ENCODE results near the gene ZNF217. TPM values are rescaled to one million over a fixed set of nuclear protein-coding genes. Genes with fewer than 3 reads are reported as not detected.

The ZNF217 gene
- polyA plus RNA-seq, 2 of the 4 experiments (the other 2 are of a cell fraction), result 22.2 to 30.5 TPM

DNA sequence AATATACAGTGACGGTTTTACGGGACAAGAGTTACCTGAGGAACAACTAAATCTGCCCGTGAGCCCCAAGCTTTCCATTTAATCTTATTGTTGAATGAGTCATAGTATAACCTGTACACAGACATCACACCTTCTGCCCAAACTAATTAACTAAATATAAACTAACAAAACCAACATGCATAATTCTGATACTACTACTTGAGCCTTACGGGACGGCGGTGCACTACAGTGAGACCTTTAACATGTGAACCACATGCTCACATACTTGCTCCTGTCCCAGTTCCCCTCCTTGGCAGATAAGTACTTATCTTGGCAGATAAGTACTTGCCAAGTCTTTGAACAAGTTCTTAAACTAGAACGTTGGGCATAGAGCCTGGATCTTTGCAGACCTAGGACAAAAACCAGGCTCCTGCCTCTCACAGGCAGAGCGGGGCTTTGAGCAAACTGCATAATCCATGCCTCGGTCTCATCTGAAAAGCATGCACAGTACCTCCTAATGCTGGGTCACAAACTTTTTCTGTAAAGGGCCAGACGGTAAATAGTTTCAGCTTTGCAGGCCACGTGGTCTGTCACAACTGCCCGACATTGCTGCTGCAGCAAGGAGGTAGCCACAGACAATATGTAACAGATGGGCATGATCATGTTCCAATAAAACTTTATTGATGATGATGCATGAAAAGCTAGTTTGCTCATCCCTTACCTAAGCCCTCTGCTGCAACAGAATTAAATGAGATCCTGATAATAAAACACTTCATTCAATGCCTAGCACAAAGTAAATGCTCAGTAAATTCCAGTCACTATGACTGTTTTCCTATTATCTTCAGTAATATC lies 23.0 kb downstream of the ZNF217 start:
- Histone ChIP-seq H3K9me3 (no peaks in the 10 kb centered on the region), H3K4me1 (no peaks in the 10 kb centered on the region), H3K4me3 (no peak overlapping the region), H3K27ac (no peak overlapping the region), H3K4me2 (no peak overlapping the region)
- POLR2A ChIA-PET, result no interaction called here
- WGBS (ENCODE audit: missing lambda C conversion rate), result 82% methylated on average over 12 of the region's 12 CpGs
- no peak for TF ChIP-seq BHLHE40 (IDR thresholded peaks at IDR 0.05; ENCODE audit: low read depth, low read length)
- TF ChIP-seq FOSL2 (IDR thresholded peaks at IDR 0.05), result no peak
- peak; percentile 22; the same call in 1 of the 2 replicates for TF ChIP-seq FOSL2 (CRISPR knock-in tag; IDR thresholded peaks at IDR 0.05)
- TF ChIP-seq ZFP36 (IDR thresholded peaks at IDR 0.05; ENCODE audit: borderline replicate concordance, partially characterized antibody), result no peak
- ATAC-seq (peak in 1 of 2 experiments; percentile 12; a peak in 1 of 6 replicates), DNase-seq (ENCODE audit: low read depth in 1 of 2, low spot score in 1 of 2) (no peak), FAIRE-seq (no peak)
- CTCF ChIA-PET, result interaction anchor here (1.4 to 2.9 kb wide), 5 partner anchors 7 to 369 kb away, joined by 4 to 13 read pairs (median 7); no protein-coding TSS in a partner anchor

DNA sequence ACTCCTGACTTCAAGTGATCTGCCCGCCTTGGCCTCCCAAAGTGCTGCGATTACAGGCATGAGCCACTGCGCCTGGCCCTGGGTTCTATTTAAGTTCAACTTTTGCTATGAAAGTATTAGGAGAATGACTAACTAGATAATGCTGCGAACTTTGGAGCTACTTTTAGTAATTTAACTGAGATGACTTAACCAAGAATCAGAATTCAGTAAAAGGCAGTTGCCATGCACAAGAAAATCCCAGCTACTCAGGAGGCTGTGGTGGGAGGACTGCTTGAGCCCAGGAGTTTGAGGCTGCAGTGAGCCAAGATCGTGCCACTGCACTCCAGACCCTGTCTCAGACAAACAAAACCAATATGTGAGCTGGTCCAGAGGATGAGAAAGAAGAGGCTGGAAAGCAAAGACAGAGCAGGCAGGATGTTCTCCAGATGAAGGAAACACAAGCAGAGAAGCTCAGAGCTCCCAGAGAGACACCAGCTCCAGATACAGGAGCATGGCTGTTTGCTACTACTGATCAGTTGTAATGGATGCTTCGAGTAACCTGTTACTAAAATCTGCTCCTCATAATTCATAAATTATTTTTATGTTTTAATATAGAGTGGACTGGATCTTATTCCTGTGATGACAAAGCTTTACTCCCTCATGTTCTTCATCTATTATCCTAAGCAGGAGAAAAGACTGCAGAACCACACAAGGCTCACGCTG lies 23.9 kb downstream of the ZNF217 start:
- Histone ChIP-seq H3K9me3 (no peaks in the 10 kb centered on the region), H3K4me3 (no peak overlapping the region), H3K4me2 (no peak overlapping the region), H3K27ac (no peak overlapping the region), H3K4me1 (no peaks in the 10 kb centered on the region)
- FAIRE-seq (no peak), ATAC-seq (peak in 1 of 2 experiments; percentile 18; a peak in 1 of 6 replicates), DNase-seq (ENCODE audit: low read depth in 1 of 2, low spot score in 1 of 2) (no peak)
- TF ChIP-seq POLR2AphosphoS2 (conservative IDR thresholded peaks at IDR 0.05; ENCODE audit: low read length), result no peak
- no peak for TF ChIP-seq TFCP2L1 (CRISPR knock-in tag; IDR thresholded peaks at IDR 0.05)
- no peak for TF ChIP-seq CHD2 (IDR thresholded peaks at IDR 0.05; ENCODE audit: low read length, partially characterized antibody)
- no peak for TF ChIP-seq FOSL2 (IDR thresholded peaks at IDR 0.05)
- no peak for TF ChIP-seq FOSL2 (CRISPR knock-in tag; IDR thresholded peaks at IDR 0.05)
- no peak for TF ChIP-seq SREBF2 (IDR thresholded peaks at IDR 0.05)
- no peak for TF ChIP-seq MAFK (IDR thresholded peaks at IDR 0.05; ENCODE audit: partially characterized antibody)
- TF ChIP-seq EP300 (IDR thresholded peaks at IDR 0.05), result no peak
- no peak for TF ChIP-seq MYC (IDR thresholded peaks at IDR 0.05; ENCODE audit: borderline replicate concordance, low read length)
- TF ChIP-seq MAZ (IDR thresholded peaks at IDR 0.05; ENCODE audit: borderline replicate concordance, low read depth, low read length), result no peak
- no peak for TF ChIP-seq RFX5 (IDR thresholded peaks at IDR 0.05)
- TF ChIP-seq GATA3 (IDR thresholded peaks at IDR 0.05; ENCODE audit: borderline replicate concordance), result no peak
- TF ChIP-seq POLR2A (IDR thresholded peaks at IDR 0.05; ENCODE audit: low read length), result no peak
- TF ChIP-seq FOXS1 (CRISPR knock-in tag; IDR thresholded peaks at IDR 0.05), result no peak
- no peak for TF ChIP-seq CEBPB (IDR thresholded peaks at IDR 0.05)
- TF ChIP-seq, protein P1, sequence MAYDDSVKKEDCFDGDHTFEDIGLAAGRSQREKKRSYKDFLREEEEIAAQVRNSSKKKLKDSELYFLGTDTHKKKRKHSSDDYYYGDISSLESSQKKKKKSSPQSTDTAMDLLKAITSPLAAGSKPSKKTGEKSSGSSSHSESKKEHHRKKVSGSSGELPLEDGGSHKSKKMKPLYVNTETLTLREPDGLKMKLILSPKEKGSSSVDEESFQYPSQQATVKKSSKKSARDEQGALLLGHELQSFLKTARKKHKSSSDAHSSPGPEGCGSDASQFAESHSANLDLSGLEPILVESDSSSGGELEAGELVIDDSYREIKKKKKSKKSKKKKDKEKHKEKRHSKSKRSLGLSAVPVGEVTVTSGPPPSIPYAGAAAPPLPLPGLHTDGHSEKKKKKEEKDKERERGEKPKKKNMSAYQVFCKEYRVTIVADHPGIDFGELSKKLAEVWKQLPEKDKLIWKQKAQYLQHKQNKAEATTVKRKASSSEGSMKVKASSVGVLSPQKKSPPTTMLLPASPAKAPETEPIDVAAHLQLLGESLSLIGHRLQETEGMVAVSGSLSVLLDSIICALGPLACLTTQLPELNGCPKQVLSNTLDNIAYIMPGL (CRISPR knock-in tag; IDR thresholded peaks at IDR 0.05; ENCODE audit: borderline replicate concordance), result no peak
- TF ChIP-seq EHF (CRISPR knock-in tag; IDR thresholded peaks at IDR 0.05), result no peak
- TF ChIP-seq RAD21 (conservative IDR thresholded peaks at IDR 0.05 in 1 of 2, IDR thresholded peaks at IDR 0.05 in 1 of 2), result no peak
- TF ChIP-seq, protein P2, sequence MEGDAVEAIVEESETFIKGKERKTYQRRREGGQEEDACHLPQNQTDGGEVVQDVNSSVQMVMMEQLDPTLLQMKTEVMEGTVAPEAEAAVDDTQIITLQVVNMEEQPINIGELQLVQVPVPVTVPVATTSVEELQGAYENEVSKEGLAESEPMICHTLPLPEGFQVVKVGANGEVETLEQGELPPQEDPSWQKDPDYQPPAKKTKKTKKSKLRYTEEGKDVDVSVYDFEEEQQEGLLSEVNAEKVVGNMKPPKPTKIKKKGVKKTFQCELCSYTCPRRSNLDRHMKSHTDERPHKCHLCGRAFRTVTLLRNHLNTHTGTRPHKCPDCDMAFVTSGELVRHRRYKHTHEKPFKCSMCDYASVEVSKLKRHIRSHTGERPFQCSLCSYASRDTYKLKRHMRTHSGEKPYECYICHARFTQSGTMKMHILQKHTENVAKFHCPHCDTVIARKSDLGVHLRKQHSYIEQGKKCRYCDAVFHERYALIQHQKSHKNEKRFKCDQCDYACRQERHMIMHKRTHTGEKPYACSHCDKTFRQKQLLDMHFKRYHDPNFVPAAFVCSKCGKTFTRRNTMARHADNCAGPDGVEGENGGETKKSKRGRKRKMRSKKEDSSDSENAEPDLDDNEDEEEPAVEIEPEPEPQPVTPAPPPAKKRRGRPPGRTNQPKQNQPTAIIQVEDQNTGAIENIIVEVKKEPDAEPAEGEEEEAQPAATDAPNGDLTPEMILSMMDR (IDR thresholded peaks at IDR 0.05), result no peak
- TF ChIP-seq JUNB (IDR thresholded peaks at IDR 0.05), result no peak
- TF ChIP-seq NFE2L2 (conservative IDR thresholded peaks at IDR 0.05; ENCODE audit: low read length), result no peak
- ChIA-PET CTCF (interaction anchor here (1.4 to 2.9 kb wide), 5 partner anchors 8 to 370 kb away, joined by 4 to 13 read pairs (median 7); no protein-coding TSS in a partner anchor), POLR2A (no interaction called here)
- 93% methylated on average over 7 of the region's 7 CpGs for WGBS (ENCODE audit: missing lambda C conversion rate)

Data from A549 (cell line).